ENCODE measurements around the gene SENP6. TPM values are rescaled to one million over a fixed set of nuclear protein-coding genes. Genes with fewer than 3 reads are reported as not detected.
"Not testable (repeated sequence)": the region's sequence is repeated elsewhere in the genome, so short reads cannot be mapped to it uniquely, and the experiment has no call there.

Gene SENP6
- total RNA-seq, 1 experiment from 2014 or later: 116 TPM

DNA sequence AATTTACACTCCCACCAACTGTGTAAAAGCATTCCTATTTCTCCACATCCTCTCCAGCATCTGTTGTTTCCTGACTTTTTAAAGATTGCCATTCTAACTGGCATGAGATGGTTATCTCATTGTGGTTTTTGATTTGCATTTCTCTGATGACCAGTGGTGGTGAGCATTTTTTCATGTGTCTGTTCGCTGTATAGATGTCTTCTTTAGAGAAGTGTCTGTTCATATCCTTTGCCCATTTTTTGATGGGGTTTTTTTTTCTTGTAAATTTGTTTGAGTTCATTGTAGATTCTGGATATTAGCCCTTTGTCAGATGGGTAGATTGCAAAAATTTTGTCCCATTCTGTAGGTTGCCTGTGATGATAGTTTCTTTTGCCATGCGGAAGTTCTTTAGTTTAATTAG, 81.3 kb downstream of the SENP6 start:
- H3K18ac ChIP-seq (ENCODE audit: insufficient read length, low read depth, low read length); H3K79me2 ChIP-seq (ENCODE audit: insufficient read depth, low read length); H3K79me1 ChIP-seq (ENCODE audit: insufficient read depth, low read depth, low read length, poor library complexity, severe bottlenecking); H2BK15ac ChIP-seq (ENCODE audit: low read depth, low read length); H3K27ac Mint-ChIP-seq; H2BK120ac ChIP-seq (ENCODE audit: low read depth, low read length, poor library complexity, severe bottlenecking); H4K5ac ChIP-seq (ENCODE audit: insufficient read length, low read depth, low read length); H3T11ph ChIP-seq (ENCODE audit: low read length); DNase-seq; H3K56ac ChIP-seq (ENCODE audit: insufficient read length, low read depth, low read length); H4K91ac ChIP-seq (ENCODE audit: insufficient read length, low read depth, low read length); H3K4me2 ChIP-seq (ENCODE audit: insufficient read depth, insufficient read length, low read length); H3K23ac ChIP-seq (ENCODE audit: insufficient read length, low read depth, low read length); H3K4me1 ChIP-seq (ENCODE audit: insufficient read depth, low read length); H3K27me3 Mint-ChIP-seq (ENCODE audit: low read depth); H4K8ac ChIP-seq (replicated peaks; ENCODE audit: insufficient read length, low read depth, low read length); H3K4ac ChIP-seq (ENCODE audit: low read depth, low read length); H3K14ac ChIP-seq (ENCODE audit: insufficient read depth, low read length); H3K27ac ChIP-seq (ENCODE audit: insufficient read length, low read depth, low read length); H2AFZ ChIP-seq (ENCODE audit: low read length); H2BK5ac ChIP-seq (ENCODE audit: insufficient read length, low read length); H3K9me3 ChIP-seq (ENCODE audit: control insufficient read depth, low read depth, low read length); H3K4me3 Mint-ChIP-seq; H3K23me2 ChIP-seq (ENCODE audit: insufficient read length, low read depth, low read length, poor library complexity, severe bottlenecking); H2BK20ac ChIP-seq (ENCODE audit: low read depth, low read length, poor library complexity, severe bottlenecking); H2BK12ac ChIP-seq (ENCODE audit: insufficient read length, low read depth, low read length); H3K9ac ChIP-seq (ENCODE audit: extremely low read depth, insufficient read length, low read length); H2AK5ac ChIP-seq (ENCODE audit: insufficient read length, low read length); H3K27me3 ChIP-seq (ENCODE audit: insufficient read depth, low read length); H4K20me1 ChIP-seq (ENCODE audit: control insufficient read depth, insufficient read depth, insufficient read length): not testable (repeated sequence)
- WGBS (ENCODE audit: extremely low coverage, insufficient read length, low lambda C conversion rate): no CpG with 5 or more reads among the region's 2 CpGs
- H3K36me3 Mint-ChIP-seq (ENCODE audit: insufficient read depth in 1 of 3, low read depth in 3 of 3): peaks cover 62 to 89% (median 78%) of the 10 kb centered on the region in 3 experiments
- H3K4me1 Mint-ChIP-seq: peaks cover 27 to 28% of the 10 kb centered on the region in 2 experiments
- peaks cover 18 to 23% of the 10 kb centered on the region in 2 experiments for H3K9me3 Mint-ChIP-seq

Measured in H9 (cell line).